ENCODE results near the gene HS1BP3.

- TF ChIP-seq CTCF (IDR thresholded peaks at IDR 0.05; ENCODE audit: low read depth, low read length) (no peak), POLR2A (IDR thresholded peaks at IDR 0.05; ENCODE audit: extremely low read depth, insufficient read length) (no peak)
These were observed 1.2 kb upstream of the HS1BP3 start for GRCh38 chr2:20652141-20652540.

All from NB4 (cell line).